H9 (cell line): Measurements from ENCODE around the gene SOX13. TPM values are rescaled to one million over a fixed set of nuclear protein-coding genes. Genes with fewer than 3 reads are reported as not detected.

Source experiments
- DNase-seq: peaks from one replicate; pipeline ENCODE4 v3.0.0-alpha.2; 2017
- H2AFZ ChIP-seq: one replicate; pipeline ENCODE4 v1.6.1; 2013; ENCODE audit warnings: mild to moderate bottlenecking, low read length, control low read depth, moderate library complexity
- H2AK5ac ChIP-seq: 2 replicates; pipeline ENCODE4 v1.6.1; 2013; ENCODE audit warnings: low read length, control low read depth, mixed read lengths; ENCODE audit not compliant: insufficient read length
- H2BK120ac ChIP-seq: one replicate; pipeline ENCODE4 v1.6.1; 2013; ENCODE audit warnings: low read depth, mild to moderate bottlenecking, low read length, control low read depth, inconsistent platforms; ENCODE audit not compliant: poor library complexity, severe bottlenecking
- H2BK12ac ChIP-seq: 2 replicates; pipeline ENCODE4 v1.6.1; 2013; ENCODE audit warnings: low read length, control low read depth, mixed read lengths, low read depth; ENCODE audit not compliant: insufficient read length
- H2BK15ac ChIP-seq: 2 replicates; pipeline ENCODE4 v1.6.1; 2013; ENCODE audit warnings: low read depth, low read length, control low read depth
- H2BK20ac ChIP-seq: one replicate; pipeline ENCODE4 v1.6.1; 2013; ENCODE audit warnings: low read depth, mild to moderate bottlenecking, low read length, control low read depth, inconsistent platforms; ENCODE audit not compliant: poor library complexity, severe bottlenecking
- H2BK5ac ChIP-seq: 2 replicates; pipeline ENCODE4 v1.6.1; 2013; ENCODE audit warnings: low read length, control low read depth, mixed read lengths; ENCODE audit not compliant: insufficient read length
- H3K14ac ChIP-seq: 2 replicates; pipeline ENCODE4 v1.6.1; 2013; ENCODE audit warnings: low read length, control low read depth; ENCODE audit not compliant: insufficient read depth
- H3K18ac ChIP-seq: 2 replicates; pipeline ENCODE4 v1.6.1; 2013; ENCODE audit warnings: low read depth, mild to moderate bottlenecking, mixed read lengths, low read length, control low read depth; ENCODE audit not compliant: insufficient read length
- H3K23ac ChIP-seq: 2 replicates; pipeline ENCODE4 v1.6.1; 2013; ENCODE audit warnings: low read length, control low read depth, mixed read lengths, low read depth; ENCODE audit not compliant: insufficient read length
- H3K23me2 ChIP-seq: 2 replicates; pipeline ENCODE4 v1.6.1; 2013; ENCODE audit warnings: low read depth, mild to moderate bottlenecking, mixed read lengths, low read length, control low read depth; ENCODE audit not compliant: insufficient read length, poor library complexity, severe bottlenecking
- H3K27ac ChIP-seq: 2 replicates; pipeline ENCODE4 v1.5.1; 2013; ENCODE audit warnings: low read length, control low read depth, mixed read lengths, low read depth; ENCODE audit not compliant: insufficient read length
- H3K27me3 ChIP-seq: 2 replicates; pipeline ENCODE4 v1.6.1; 2013; ENCODE audit warnings: low read length, control low read depth, inconsistent platforms; ENCODE audit not compliant: insufficient read depth
- H3K4ac ChIP-seq: 2 replicates; pipeline ENCODE4 v1.6.1; 2013; ENCODE audit warnings: low read depth, mild to moderate bottlenecking, control low read depth, inconsistent platforms, low read length, moderate library complexity
- H3K4me1 ChIP-seq: 2 replicates; pipeline ENCODE4 v1.6.1; 2013; ENCODE audit warnings: low read length, control low read depth, inconsistent platforms; ENCODE audit not compliant: insufficient read depth
- H3K4me2 ChIP-seq: 2 replicates; pipeline ENCODE4 v1.6.1; 2013; ENCODE audit warnings: low read length, control low read depth, mixed read lengths; ENCODE audit not compliant: insufficient read length, insufficient read depth
- H3K56ac ChIP-seq: 2 replicates; pipeline ENCODE4 v1.6.1; 2013; ENCODE audit warnings: low read depth, mild to moderate bottlenecking, mixed read lengths, low read length, control low read depth; ENCODE audit not compliant: insufficient read length
- H3K79me1 ChIP-seq: 2 replicates; pipeline ENCODE4 v1.6.1; 2013; ENCODE audit warnings: low read depth, mild to moderate bottlenecking, moderate library complexity, low read length, control low read depth, inconsistent platforms; ENCODE audit not compliant: insufficient read depth, poor library complexity, severe bottlenecking
- H3K79me2 ChIP-seq: 2 replicates; pipeline ENCODE4 v1.6.1; 2013; ENCODE audit warnings: low read length, control low read depth, inconsistent platforms; ENCODE audit not compliant: insufficient read depth
- H3K9ac ChIP-seq: 2 replicates; pipeline ENCODE4 v1.6.1; 2013; ENCODE audit warnings: low read length, control low read depth, mixed read lengths; ENCODE audit not compliant: insufficient read length; ENCODE audit errors: extremely low read depth
- H3K9me3 ChIP-seq: one replicate; pipeline ENCODE4 v1.6.1; 2013; ENCODE audit warnings: low read depth, low read length, inconsistent platforms; ENCODE audit not compliant: control insufficient read depth
- H3T11ph ChIP-seq: one replicate; pipeline ENCODE4 v1.6.1; 2013; ENCODE audit warnings: mild to moderate bottlenecking, low read length, control low read depth, inconsistent platforms
- H4K20me1 ChIP-seq: one replicate; pipeline ENCODE4 v1.6.1; 2013; ENCODE audit not compliant: control insufficient read depth, insufficient read length, insufficient read depth
- H4K5ac ChIP-seq: 2 replicates; pipeline ENCODE4 v1.6.1; 2013; ENCODE audit warnings: low read depth, mild to moderate bottlenecking, mixed read lengths, low read length, control low read depth; ENCODE audit not compliant: insufficient read length
- H4K8ac ChIP-seq: replicated peaks from 2 replicates; pipeline ENCODE4 v1.6.1; 2013; ENCODE audit warnings: low read length, control low read depth, mixed read lengths, low read depth; ENCODE audit not compliant: insufficient read length
- H4K91ac ChIP-seq: 2 replicates; pipeline ENCODE4 v1.6.1; 2013; ENCODE audit warnings: low read depth, mild to moderate bottlenecking, moderate library complexity, mixed read lengths, low read length, control low read depth; ENCODE audit not compliant: insufficient read length
- H3K27ac Mint-ChIP-seq, 3 experiments: 2 replicates in 2 of 3; 3 replicates in 1 of 3; pipeline ENCODE4 v1.8.0; 2020 to 2021; ENCODE audit warnings: mixed read lengths in 3 of 3, mild to moderate bottlenecking in 1 of 3, moderate library complexity in 1 of 3
- H3K27me3 Mint-ChIP-seq: 2 replicates; pipeline ENCODE4 v1.8.0; 2021; ENCODE audit warnings: low read depth, mild to moderate bottlenecking, moderate library complexity, mixed read lengths
- H3K36me3 Mint-ChIP-seq, 3 experiments: 2 replicates in 2 of 3; 3 replicates in 1 of 3; pipeline ENCODE4 v1.8.0; 2020 to 2021; ENCODE audit warnings: low read depth in 3 of 3, mixed read lengths in 3 of 3; ENCODE audit not compliant: insufficient read depth in 1 of 3
- H3K4me1 Mint-ChIP-seq, 2 experiments: 2 replicates each; pipeline ENCODE4 v1.8.0; 2020; ENCODE audit warnings: mixed read lengths in 2 of 2
- H3K4me3 Mint-ChIP-seq, 2 experiments: 2 replicates in 1 of 2; 3 replicates in 1 of 2; pipeline ENCODE4 v1.8.0; 2020 to 2021; ENCODE audit warnings: mild to moderate bottlenecking in 2 of 2, mixed read lengths in 2 of 2, moderate library complexity in 1 of 2
- H3K9me3 Mint-ChIP-seq, 2 experiments: 2 replicates in 1 of 2; 3 replicates in 1 of 2; pipeline ENCODE4 v1.8.0; 2020; ENCODE audit warnings: mild to moderate bottlenecking in 2 of 2, mixed read lengths in 2 of 2, moderate library complexity in 1 of 2
- CTCF ChIP-seq: fragments of 200-600 bp; sonication (generic); conservative IDR thresholded peaks from 3 replicates; pipeline ENCODE4 v1.8.0; 2021; ENCODE audit warnings: antibody characterized with exemption, mild to moderate bottlenecking
- WGBS: extraction: QIAGEN DNeasy Blood & Tissue Kit; methylation state at CpG from one replicate; pipeline ENCODE4 v1.1.7; 2013; ENCODE audit warnings: missing lambda C conversion rate, low lambda C conversion rate, mixed read lengths; ENCODE audit not compliant: insufficient read length; ENCODE audit errors: extremely low coverage; 5-methylcytosine and 5-hydroxymethylcytosine counted together
- total RNA-seq: library from RNA; stranded (reverse); gene quantifications from 2 replicates; pipeline ENCODE4 v1.2.1, GENCODE V29; 2021

Gene SOX13
- total RNA-seq, 1 experiment from 2014 or later = 120 TPM

DNA sequence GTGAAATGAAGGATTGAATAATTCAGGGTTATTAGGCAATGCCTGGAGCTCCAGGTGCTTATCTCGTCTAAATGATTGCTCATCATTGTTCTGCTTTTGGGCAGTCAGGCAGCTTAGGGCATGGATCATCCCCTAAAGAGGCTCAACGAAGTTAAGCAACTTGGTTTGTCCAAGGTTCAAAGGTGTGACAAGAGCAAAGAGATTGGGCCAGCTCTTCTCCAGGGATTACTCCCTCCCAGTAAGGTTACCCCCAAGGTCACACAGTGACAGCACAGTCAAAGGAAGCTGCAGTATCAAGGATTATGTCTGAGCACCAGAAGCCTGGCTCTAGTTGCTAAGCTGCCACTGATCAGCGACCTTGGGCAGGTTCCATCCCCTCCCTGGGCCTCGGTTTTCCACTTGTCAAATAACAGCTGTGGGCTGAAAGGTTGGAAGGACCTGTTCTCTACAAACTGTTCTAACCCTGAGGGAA, 72.2 kb downstream of the SOX13 start:
- no peak overlapping the region for H3K27ac Mint-ChIP-seq
- Histone ChIP-seq H4K5ac (no peak overlapping the region), H3K9me3 (no peaks in the 10 kb centered on the region), H3K4me1 (peaks cover 4% of the 10 kb centered on the region; the same call in 1 of the 2 replicates), H4K20me1 (no peaks in the 10 kb centered on the region), H3K27ac (no peak overlapping the region), H2AK5ac (no peak overlapping the region), H2BK15ac (no peak overlapping the region), H3K23me2 (no peaks in the 10 kb centered on the region), H3K9ac (no peak overlapping the region), H3K79me1 (no peaks in the 10 kb centered on the region), H2BK5ac (no peak overlapping the region), H2AFZ (no peak overlapping the region), H3K14ac (no peak overlapping the region), H3K27me3 (no peaks in the 10 kb centered on the region), H3K56ac (no peak overlapping the region), H2BK20ac (no peak overlapping the region), H3K23ac (no peak overlapping the region), H2BK120ac (no peak overlapping the region), H3K18ac (no peak overlapping the region), H3K79me2 (no peaks in the 10 kb centered on the region), H3T11ph (no peak overlapping the region), H4K91ac (no peak overlapping the region), H3K4ac (no peak overlapping the region), H3K4me2 (no peak overlapping the region), H4K8ac (no peak overlapping the region), H2BK12ac (no peak overlapping the region)
- DNase-seq = no peak
- H3K9me3 Mint-ChIP-seq = no peaks in the 10 kb centered on the region
- peaks cover 21% of the 10 kb centered on the region for H3K27me3 Mint-ChIP-seq
- H3K4me3 Mint-ChIP-seq = no peak overlapping the region
- H3K36me3 Mint-ChIP-seq = peaks cover 0 to 17% (median 10%) of the 10 kb centered on the region in 3 experiments; a peak in 5 of 7 replicates
- no CpG with 5 or more reads among the region's 4 CpGs for WGBS
- H3K4me1 Mint-ChIP-seq = peaks cover 44 to 45% of the 10 kb centered on the region in 2 experiments
- no peak for TF ChIP-seq CTCF
